Measurements from ENCODE around the gene SELENOF. TPM values are rescaled to one million over a fixed set of nuclear protein-coding genes. Genes with fewer than 3 reads are reported as not detected.
"Not testable (repeated sequence)": the region's sequence is repeated elsewhere in the genome, so short reads cannot be mapped to it uniquely, and the experiment has no call there.

Gene SELENOF
- total RNA-seq, 1 donor from 2014 or later = 67.0 TPM

GRCh38 chr1:86822459-86822858 lies 91.5 kb downstream of the SELENOF start:
- no peak for DNase-seq
- no peaks in the 10 kb centered on the region for H3K36me3 ChIP-seq
- H3K4me3 ChIP-seq = no peak overlapping the region
- H3K27me3 ChIP-seq (ENCODE audit: low read depth) = no peaks in the 10 kb centered on the region
- no peak for TF ChIP-seq CTCF (IDR thresholded peaks at IDR 0.05; ENCODE audit: borderline replicate concordance)
- H3K9me3 ChIP-seq (replicated peaks) = no peaks in the 10 kb centered on the region
- H3K27ac ChIP-seq (replicated peaks) = no peak overlapping the region
- H3K4me1 ChIP-seq = no peaks in the 10 kb centered on the region
- intact Hi-C loops (cut with micrococcal nuclease) = no loop called here

- intact Hi-C loops (cut with micrococcal nuclease) = no loop called here
Observed at GRCh38 chr1:86821956-86822355, 92.0 kb downstream of the SELENOF start.

GRCh38 chr1:86819970-86820369 lies 94.0 kb downstream of the SELENOF start:
- H3K9me3 ChIP-seq (replicated peaks); intact Hi-C loops (cut with micrococcal nuclease); H3K27me3 ChIP-seq (ENCODE audit: low read depth); H3K27ac ChIP-seq (replicated peaks); H3K4me1 ChIP-seq; H3K4me3 ChIP-seq; DNase-seq; H3K36me3 ChIP-seq: not testable (repeated sequence)

More at GRCh38 chr1:86821956-86822355, 92.0 kb downstream of the SELENOF start:
- Histone ChIP-seq H3K27ac (replicated peaks) (no peak overlapping the region), H3K4me3 (no peak overlapping the region), H3K9me3 (replicated peaks) (no peaks in the 10 kb centered on the region), H3K27me3 (ENCODE audit: low read depth) (no peaks in the 10 kb centered on the region), H3K36me3 (no peaks in the 10 kb centered on the region), H3K4me1 (no peaks in the 10 kb centered on the region)
- DNase-seq = no peak
- no peak for TF ChIP-seq CTCF (IDR thresholded peaks at IDR 0.05; ENCODE audit: borderline replicate concordance)

- H3K27me3 ChIP-seq (ENCODE audit: low read depth); H3K4me3 ChIP-seq; H3K4me1 ChIP-seq; H3K27ac ChIP-seq (replicated peaks); H3K36me3 ChIP-seq; intact Hi-C loops (cut with micrococcal nuclease); H3K9me3 ChIP-seq (replicated peaks); DNase-seq: not testable (repeated sequence)
Observed at GRCh38 chr1:86817246-86817826, 96.6 kb downstream of the SELENOF start.

GRCh38 chr1:86814118-86814517 lies 99.8 kb downstream of the SELENOF start:
- DNase-seq; H3K27ac ChIP-seq (replicated peaks); H3K36me3 ChIP-seq; intact Hi-C loops (cut with micrococcal nuclease); H3K27me3 ChIP-seq (ENCODE audit: low read depth); H3K9me3 ChIP-seq (replicated peaks); H3K4me1 ChIP-seq; H3K4me3 ChIP-seq: not testable (repeated sequence)

Other genes starting within 250 kb of the SELENOF start
- 114 TPM for gene SH3GLB1, start 209.6 kb downstream of the SELENOF start, total RNA-seq
- 12.6 TPM for gene HS2ST1, start 509 bp upstream of the SELENOF start, total RNA-seq